CD14-positive monocyte (primary cell): Measurements from ENCODE around the gene MDN1. TPM values are rescaled to one million over a fixed set of nuclear protein-coding genes. Genes with fewer than 3 reads are reported as not detected.

Experiments used
- DNase-seq, 3 donors: peaks; one replicate each; pipeline ENCODE4 v3.0.0-alpha.2; 2011 to 2022
- H2AFZ ChIP-seq: 2 replicates; pipeline ENCODE4 v1.6.0; 2012; ENCODE audit warnings: mild to moderate bottlenecking, low read depth, low read length, inconsistent platforms; ENCODE audit not compliant: insufficient read depth, poor library complexity, severe bottlenecking
- H3K27ac ChIP-seq, 2 donors: 1 replicate in 1 of 2; 2 replicates in 1 of 2; pipeline ENCODE4 v1.5.1; 2012 to 2013; ENCODE audit warnings: low read length in 2 of 2, control low read depth in 1 of 2, inconsistent platforms in 1 of 2, low read depth in 1 of 2, mild to moderate bottlenecking in 1 of 2
- H3K27me3 ChIP-seq, 2 donors: one replicate each; pipeline versions ENCODE4 v1.6.0 to v1.6.1; 2011 to 2013; ENCODE audit warnings: low read length in 2 of 2; ENCODE audit not compliant: control insufficient read depth in 2 of 2, insufficient read depth in 2 of 2
- H3K36me3 ChIP-seq, 2 donors: replicated peaks in 1 of 2; 1 replicate in 1 of 2; 2 replicates in 1 of 2; pipeline versions ENCODE4 v1.5.1 to v1.6.1; 2012 to 2013; ENCODE audit warnings: low read length in 2 of 2, control low read depth in 1 of 2, inconsistent platforms in 1 of 2, mild to moderate bottlenecking in 1 of 2; ENCODE audit not compliant: insufficient read depth in 2 of 2, control insufficient read depth in 1 of 2
- H3K4me1 ChIP-seq, 2 donors: 1 replicate in 1 of 2; 2 replicates in 1 of 2; pipeline versions ENCODE4 v1.5.1 to v1.6.1; 2012 to 2013; ENCODE audit warnings: low read length in 2 of 2, control low read depth in 1 of 2, inconsistent platforms in 1 of 2, mild to moderate bottlenecking in 1 of 2, moderate library complexity in 1 of 2; ENCODE audit not compliant: insufficient read depth in 2 of 2, control insufficient read depth in 1 of 2
- H3K4me2 ChIP-seq: replicated peaks from 2 replicates; pipeline ENCODE3; 2012; ENCODE audit warnings: low read length, moderate library complexity, mild to moderate bottlenecking; ENCODE audit not compliant: poor library complexity, severe bottlenecking; ENCODE audit errors: extremely low read depth
- H3K4me3 ChIP-seq, 3 experiments: fragments of 200-600 bp in 1 of 3; sonication (generic) in 1 of 3; replicated peaks in 1 of 3; 1 replicate in 2 of 3; 2 replicates in 1 of 3; pipeline ENCODE4 v1.5.1; 2011 to 2013; ENCODE audit warnings: low read length in 3 of 3, mild to moderate bottlenecking in 3 of 3, control low read depth in 2 of 3, low read depth in 2 of 3, inconsistent platforms in 1 of 3, moderate library complexity in 1 of 3
- H3K79me2 ChIP-seq: 2 replicates; pipeline ENCODE4 v1.6.0; 2012; ENCODE audit warnings: mild to moderate bottlenecking, control low read depth, inconsistent platforms, low read length, moderate library complexity; ENCODE audit not compliant: insufficient read depth
- H3K9ac ChIP-seq: 2 replicates; pipeline ENCODE4 v1.6.0; 2017; ENCODE audit warnings: low read length, mild to moderate bottlenecking; ENCODE audit not compliant: insufficient read depth, poor library complexity, severe bottlenecking
- H3K9me3 ChIP-seq, 2 donors: replicated peaks in 1 of 2; 1 replicate in 1 of 2; 2 replicates in 1 of 2; pipeline versions ENCODE4 v1.5.1 to v1.6.1; 2012 to 2013; ENCODE audit warnings: low read length in 2 of 2, control low read depth in 1 of 2; ENCODE audit not compliant: control insufficient read depth in 1 of 2, insufficient read depth in 1 of 2
- H4K20me1 ChIP-seq: 2 replicates; pipeline ENCODE4 v1.6.0; 2012; ENCODE audit warnings: mild to moderate bottlenecking, low read length, control low read depth, moderate library complexity; ENCODE audit not compliant: insufficient read depth
- H3K27ac Mint-ChIP-seq, 7 donors: one replicate each; pipeline ENCODE4 v1.8.0; 2020; ENCODE audit warnings: mild to moderate bottlenecking in 7 of 7, mixed read lengths in 7 of 7, moderate library complexity in 6 of 7, inconsistent platforms in 2 of 7
- H3K27me3 Mint-ChIP-seq, 3 donors: one replicate each; pipeline ENCODE4 v1.8.0; 2021 to 2022; ENCODE audit warnings: low read depth in 3 of 3, mild to moderate bottlenecking in 3 of 3, mixed read lengths in 3 of 3, moderate library complexity in 3 of 3, inconsistent platforms in 1 of 3
- H3K36me3 Mint-ChIP-seq, 2 donors: one replicate each; pipeline ENCODE4 v1.8.0; 2020; ENCODE audit warnings: mixed read lengths in 2 of 2, inconsistent platforms in 1 of 2, mild to moderate bottlenecking in 1 of 2
- H3K4me1 Mint-ChIP-seq: one replicate; pipeline ENCODE4 v1.8.0; 2020; ENCODE audit warnings: mild to moderate bottlenecking, mixed read lengths
- H3K4me3 Mint-ChIP-seq, 2 donors: one replicate each; pipeline ENCODE4 v1.8.0; 2020; ENCODE audit warnings: mild to moderate bottlenecking in 2 of 2, mixed read lengths in 2 of 2, moderate library complexity in 1 of 2
- H3K9me3 Mint-ChIP-seq, 7 donors: one replicate each; pipeline ENCODE4 v1.8.0; 2020 to 2022; ENCODE audit warnings: mixed read lengths in 7 of 7, mild to moderate bottlenecking in 6 of 7, moderate library complexity in 6 of 7, inconsistent platforms in 2 of 7
- WGBS: methylation state at CpG from one replicate; pipeline ENCODE4 v1.1.5; 2013; ENCODE audit warnings: missing lambda C conversion rate; ENCODE audit not compliant: insufficient coverage; 5-methylcytosine and 5-hydroxymethylcytosine counted together
- intact Hi-C, 2 donors: fragments of 100-400 bp; cut with micrococcal nuclease; formaldehyde crosslinking; loops; one replicate each; pipeline versions ENCODE4 v1.15.0 to v1.15.1; 2023
- polyA plus RNA-seq, 3 donors: library from polyadenylated mRNA; depleted of rRNA in 1 of 3; unstranded in 2 of 3; stranded (reverse) in 1 of 3; fragments of 300-500 nt in 2 of 3; fragments of >200 nt in 1 of 3; fragmentation: Illumina TruSeq in 2 of 3; gene quantifications; 1 replicate in 2 of 3; 2 replicates in 1 of 3; pipeline ENCODE4 v1.2.3, GENCODE V29; 2012 to 2021
- TF ChIP-seq, protein P1 (sequence below): fragments of 200-600 bp; IDR thresholded peaks from one replicate; pipeline ENCODE4 v1.8.0; 2022; ENCODE audit warnings: antibody characterized with exemption, mild to moderate bottlenecking

The MDN1 gene
- polyA plus RNA-seq, 3 donors, result 0.61 to 6.6 (median 1.8) TPM

DNA sequence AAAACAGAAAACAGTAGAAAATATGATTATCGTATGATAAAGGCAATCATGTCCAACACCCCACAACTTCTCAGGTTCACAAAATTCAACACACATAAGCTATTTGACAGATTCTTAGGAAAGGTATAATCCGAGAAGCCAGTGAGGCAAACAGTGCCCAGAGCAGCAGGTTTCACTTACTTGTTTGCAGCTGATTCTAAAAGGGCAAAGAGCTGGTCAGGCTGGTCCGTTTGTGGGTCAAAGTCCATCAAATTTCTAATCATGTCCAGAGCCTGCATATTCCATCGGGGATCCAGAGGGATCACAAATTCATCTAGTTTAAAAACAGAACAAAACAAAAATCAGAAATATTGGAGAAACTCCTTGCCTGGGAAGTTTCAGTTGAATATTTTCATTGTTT lies 111.3 kb downstream of the MDN1 start:
- DNase-seq, result no peak
- TF ChIP-seq, protein P1, sequence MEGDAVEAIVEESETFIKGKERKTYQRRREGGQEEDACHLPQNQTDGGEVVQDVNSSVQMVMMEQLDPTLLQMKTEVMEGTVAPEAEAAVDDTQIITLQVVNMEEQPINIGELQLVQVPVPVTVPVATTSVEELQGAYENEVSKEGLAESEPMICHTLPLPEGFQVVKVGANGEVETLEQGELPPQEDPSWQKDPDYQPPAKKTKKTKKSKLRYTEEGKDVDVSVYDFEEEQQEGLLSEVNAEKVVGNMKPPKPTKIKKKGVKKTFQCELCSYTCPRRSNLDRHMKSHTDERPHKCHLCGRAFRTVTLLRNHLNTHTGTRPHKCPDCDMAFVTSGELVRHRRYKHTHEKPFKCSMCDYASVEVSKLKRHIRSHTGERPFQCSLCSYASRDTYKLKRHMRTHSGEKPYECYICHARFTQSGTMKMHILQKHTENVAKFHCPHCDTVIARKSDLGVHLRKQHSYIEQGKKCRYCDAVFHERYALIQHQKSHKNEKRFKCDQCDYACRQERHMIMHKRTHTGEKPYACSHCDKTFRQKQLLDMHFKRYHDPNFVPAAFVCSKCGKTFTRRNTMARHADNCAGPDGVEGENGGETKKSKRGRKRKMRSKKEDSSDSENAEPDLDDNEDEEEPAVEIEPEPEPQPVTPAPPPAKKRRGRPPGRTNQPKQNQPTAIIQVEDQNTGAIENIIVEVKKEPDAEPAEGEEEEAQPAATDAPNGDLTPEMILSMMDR, result no peak
- Histone ChIP-seq H3K27ac (no peak overlapping the region), H3K4me3 (no peak overlapping the region), H3K27me3 (no peaks in the 10 kb centered on the region), H4K20me1 (no peaks in the 10 kb centered on the region), H3K79me2 (no peaks in the 10 kb centered on the region), H3K4me2 (no peak overlapping the region), H3K4me1 (no peaks in the 10 kb centered on the region), H2AFZ (no peak overlapping the region), H3K36me3 (peaks cover 55 to 81% of the 10 kb centered on the region in 2 donors), H3K9ac (no peak overlapping the region), H3K9me3 (no peaks in the 10 kb centered on the region)
- H3K4me3 Mint-ChIP-seq, result no peak overlapping the region
- WGBS, result no CpG with 5 or more reads among the region's 4 CpGs
- H3K36me3 Mint-ChIP-seq, result peaks cover 71 to 72% of the 10 kb centered on the region in 2 donors
- intact Hi-C loops, result no loop called here
- no peaks in the 10 kb centered on the region for H3K27me3 Mint-ChIP-seq
- H3K9me3 Mint-ChIP-seq, result no peaks in the 10 kb centered on the region
- H3K4me1 Mint-ChIP-seq, result no peaks in the 10 kb centered on the region
- H3K27ac Mint-ChIP-seq, result peak overlapping the region in 1 of 7 donors; percentile 50

DNA sequence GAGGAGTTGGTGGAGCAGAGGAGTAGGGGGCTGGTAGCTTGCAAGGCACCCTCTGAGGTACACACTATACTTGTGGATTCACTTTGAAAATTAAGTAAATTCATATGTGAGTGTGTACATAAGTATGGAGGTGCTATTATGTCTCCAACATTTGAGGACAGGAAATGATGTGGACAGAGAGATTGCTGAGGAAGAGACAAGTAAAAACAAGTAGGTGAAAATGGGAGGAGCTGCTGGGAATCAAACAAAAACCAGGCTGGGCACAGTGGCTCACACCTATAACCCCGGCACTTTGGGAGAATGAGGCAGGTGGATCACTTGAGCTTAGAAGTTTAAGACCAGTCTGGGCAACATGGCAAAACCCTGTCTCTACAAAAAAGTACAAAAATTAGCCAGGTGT lies 111.8 kb downstream of the MDN1 start:
- Mint-ChIP-seq H3K36me3 (peaks cover 66 to 69% of the 10 kb centered on the region in 2 donors), H3K4me1 (no peaks in the 10 kb centered on the region), H3K27ac (peak overlapping the region in 1 of 7 donors; percentile 50), H3K4me3 (no peak overlapping the region), H3K9me3 (no peaks in the 10 kb centered on the region), H3K27me3 (no peaks in the 10 kb centered on the region)
- intact Hi-C loops, result no loop called here
- H3K27ac ChIP-seq, result no peak overlapping the region
- no peak overlapping the region for H3K4me2 ChIP-seq
- TF ChIP-seq, protein P1, result no peak
- no peak overlapping the region for H3K9ac ChIP-seq
- no peaks in the 10 kb centered on the region for H3K4me1 ChIP-seq
- no peak for DNase-seq
- H3K36me3 ChIP-seq, result peaks cover 50 to 81% of the 10 kb centered on the region in 2 donors
- H3K4me3 ChIP-seq, result no peak overlapping the region
- no peak overlapping the region for H2AFZ ChIP-seq
- H4K20me1 ChIP-seq, result no peaks in the 10 kb centered on the region
- H3K79me2 ChIP-seq, result no peaks in the 10 kb centered on the region
- no peaks in the 10 kb centered on the region for H3K27me3 ChIP-seq
- no peaks in the 10 kb centered on the region for H3K9me3 ChIP-seq
- WGBS, result no CpG with 5 or more reads among the region's 1 CpG
